Brain microvascular endothelial cell (primary cell): Measurements from ENCODE around the gene COQ8A.

Experiments used
- DNase-seq: peaks from one replicate; pipeline ENCODE4 v3.0.0-alpha.2; 2020
- H3K27ac ChIP-seq: fragments of 250-450 bp; sonication (Bioruptor Pico); 2 replicates; pipeline ENCODE4 v1.5.1; 2020; ENCODE audit warnings: mild to moderate bottlenecking, moderate library complexity
- H3K27me3 ChIP-seq: fragments of 250-450 bp; sonication (Bioruptor Pico); replicated peaks from 2 replicates; pipeline ENCODE4 v1.5.1; 2020; ENCODE audit warnings: mild to moderate bottlenecking
- H3K36me3 ChIP-seq: fragments of 250-450 bp; sonication (Bioruptor Pico); replicated peaks from 2 replicates; pipeline ENCODE4 v1.5.1; 2020; ENCODE audit warnings: mild to moderate bottlenecking
- H3K4me3 ChIP-seq: 2 replicates; pipeline ENCODE4 v1.5.1; 2011; ENCODE audit warnings: low read depth, mild to moderate bottlenecking, control low read depth, low read length, moderate library complexity
- in situ Hi-C: cut with HindIII; loops from 2 replicates; pipeline ENCODE4 v1.10.0; 2017; ENCODE audit warnings: low sequenced_read_pairs, low pct_ligation_motif_present
- TF ChIP-seq, protein P1 (sequence below): IDR thresholded peaks from 2 replicates; pipeline ENCODE4 v1.5.1; 2011; ENCODE audit warnings: low read depth, mild to moderate bottlenecking, moderate library complexity, low read length, control low read depth, inconsistent platforms; ENCODE audit errors: missing control alignments

COQ8A gene

DNA sequence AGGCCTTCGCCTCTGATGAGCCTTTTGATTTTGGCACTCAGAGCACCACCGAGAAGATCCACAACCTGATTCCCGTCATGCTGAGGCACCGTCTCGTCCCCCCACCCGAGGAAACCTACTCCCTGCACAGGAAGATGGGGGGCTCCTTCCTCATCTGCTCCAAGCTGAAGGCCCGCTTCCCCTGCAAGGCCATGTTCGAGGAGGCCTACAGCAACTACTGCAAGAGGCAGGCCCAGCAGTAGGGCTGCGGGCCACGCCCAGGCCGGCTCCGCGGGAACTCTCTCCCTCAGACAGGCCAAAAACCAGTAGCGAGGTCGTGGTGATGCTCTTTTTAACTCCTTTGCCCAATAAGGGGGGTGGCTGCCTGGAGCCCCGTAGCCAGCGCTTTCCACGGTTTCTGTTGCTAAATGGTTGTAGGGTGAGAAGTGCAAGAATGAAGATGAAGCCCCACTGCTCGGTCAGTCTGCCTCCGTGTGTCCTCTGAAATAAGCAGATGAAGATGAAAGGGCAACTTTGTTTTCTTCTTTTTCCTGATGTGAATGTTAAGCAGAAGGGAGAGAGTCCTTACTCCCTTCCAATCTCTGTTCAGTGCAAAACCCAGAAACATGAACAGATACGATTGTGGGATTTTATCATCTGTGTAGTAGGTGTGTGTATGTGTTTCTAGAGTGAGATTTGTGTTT, 46.5 kb downstream of the COQ8A start:
- H3K27me3 ChIP-seq, result no peaks in the 10 kb centered on the region
- no peak overlapping the region for H3K27ac ChIP-seq
- TF ChIP-seq, protein P1, sequence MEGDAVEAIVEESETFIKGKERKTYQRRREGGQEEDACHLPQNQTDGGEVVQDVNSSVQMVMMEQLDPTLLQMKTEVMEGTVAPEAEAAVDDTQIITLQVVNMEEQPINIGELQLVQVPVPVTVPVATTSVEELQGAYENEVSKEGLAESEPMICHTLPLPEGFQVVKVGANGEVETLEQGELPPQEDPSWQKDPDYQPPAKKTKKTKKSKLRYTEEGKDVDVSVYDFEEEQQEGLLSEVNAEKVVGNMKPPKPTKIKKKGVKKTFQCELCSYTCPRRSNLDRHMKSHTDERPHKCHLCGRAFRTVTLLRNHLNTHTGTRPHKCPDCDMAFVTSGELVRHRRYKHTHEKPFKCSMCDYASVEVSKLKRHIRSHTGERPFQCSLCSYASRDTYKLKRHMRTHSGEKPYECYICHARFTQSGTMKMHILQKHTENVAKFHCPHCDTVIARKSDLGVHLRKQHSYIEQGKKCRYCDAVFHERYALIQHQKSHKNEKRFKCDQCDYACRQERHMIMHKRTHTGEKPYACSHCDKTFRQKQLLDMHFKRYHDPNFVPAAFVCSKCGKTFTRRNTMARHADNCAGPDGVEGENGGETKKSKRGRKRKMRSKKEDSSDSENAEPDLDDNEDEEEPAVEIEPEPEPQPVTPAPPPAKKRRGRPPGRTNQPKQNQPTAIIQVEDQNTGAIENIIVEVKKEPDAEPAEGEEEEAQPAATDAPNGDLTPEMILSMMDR, result no peak
- H3K36me3 ChIP-seq, result no peaks in the 10 kb centered on the region
- H3K4me3 ChIP-seq, result no peak overlapping the region
- DNase-seq, result no peak
- in situ Hi-C loops, result no loop called here

DNA sequence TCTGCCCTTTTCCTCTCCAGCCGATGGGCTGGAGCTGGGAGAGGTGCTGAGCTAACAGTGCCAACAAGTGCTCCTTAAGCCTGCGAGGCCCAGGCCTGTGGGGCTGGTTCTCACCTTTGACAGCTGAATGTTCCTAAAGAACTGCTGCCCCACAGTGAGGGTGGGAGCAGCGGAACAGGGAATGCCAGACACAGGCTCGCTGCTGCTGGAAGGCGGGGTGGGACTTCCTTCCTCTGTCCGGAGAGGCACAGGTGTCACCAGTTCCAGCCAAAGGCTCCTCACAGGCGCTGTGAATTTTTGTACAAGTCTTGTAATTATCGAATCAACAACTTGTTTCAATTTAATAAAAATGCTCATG, 47.1 kb downstream of the COQ8A start:
- Histone ChIP-seq H3K27ac (no peak overlapping the region), H3K36me3 (no peaks in the 10 kb centered on the region), H3K4me3 (no peak overlapping the region), H3K27me3 (no peaks in the 10 kb centered on the region)
- in situ Hi-C loops, result no loop called here
- no peak for DNase-seq
- TF ChIP-seq, protein P1, result no peak

DNA sequence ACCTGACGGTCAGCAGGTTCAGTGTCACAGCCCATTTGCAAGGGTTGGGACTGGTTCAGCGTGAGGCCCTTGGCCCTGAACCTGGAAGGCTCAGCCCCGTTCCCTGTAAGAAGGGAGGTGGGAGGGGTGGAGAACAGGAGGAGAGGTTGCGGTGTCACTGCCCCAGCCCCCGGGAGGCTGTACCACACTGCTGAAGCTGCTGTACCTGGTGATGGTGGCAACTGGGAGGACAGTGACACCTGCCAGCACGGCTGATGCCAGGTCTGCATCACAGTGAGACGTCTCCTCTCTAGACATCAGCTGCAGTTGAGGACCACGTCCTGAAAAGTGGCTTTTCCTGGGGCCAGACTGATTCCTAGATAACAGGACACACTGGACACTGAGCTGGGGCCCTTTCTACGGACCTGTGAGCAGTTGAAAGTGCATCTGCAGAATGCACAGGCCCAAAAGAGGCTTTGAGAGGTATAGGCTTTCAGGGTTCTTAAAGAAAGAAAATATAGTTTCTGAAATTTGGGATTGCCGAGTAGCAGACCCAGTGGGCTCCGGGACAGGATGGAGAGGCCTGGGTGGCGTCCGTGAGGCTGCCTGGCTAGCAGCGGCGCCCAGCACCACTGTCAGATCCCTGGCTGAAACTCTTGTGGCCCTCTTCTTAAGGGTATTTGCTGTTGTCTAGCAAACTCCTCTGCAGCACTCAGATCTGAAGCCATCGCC, 47.7 kb downstream of the COQ8A start:
- no peak for DNase-seq
- no peak overlapping the region for H3K4me3 ChIP-seq
- in situ Hi-C loops, result no loop called here
- TF ChIP-seq, protein P1, result no peak
- H3K36me3 ChIP-seq, result no peaks in the 10 kb centered on the region
- H3K27me3 ChIP-seq, result no peaks in the 10 kb centered on the region
- H3K27ac ChIP-seq, result no peak overlapping the region

DNA sequence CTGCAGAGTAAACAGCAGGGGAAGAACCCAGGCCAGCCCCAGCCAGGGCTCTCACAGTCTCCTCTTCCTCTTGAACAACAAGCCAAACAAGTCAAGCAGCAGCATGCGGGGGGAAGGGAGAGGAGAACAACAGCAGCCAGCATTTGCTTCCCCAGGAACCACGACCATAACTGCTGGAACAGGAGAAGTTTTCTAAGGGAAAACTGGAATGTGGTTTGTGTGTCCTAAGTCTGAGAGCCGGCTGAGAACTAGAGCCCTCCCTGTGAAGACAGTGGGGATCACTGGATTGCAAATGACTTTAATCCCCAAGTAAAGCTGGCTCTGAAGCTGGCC, 48.2 kb downstream of the COQ8A start:
- no peaks in the 10 kb centered on the region for H3K27me3 ChIP-seq
- TF ChIP-seq, protein P1, result no peak
- no peaks in the 10 kb centered on the region for H3K36me3 ChIP-seq
- in situ Hi-C loops, result no loop called here
- no peak for DNase-seq
- H3K4me3 ChIP-seq, result no peak overlapping the region
- H3K27ac ChIP-seq, result no peak overlapping the region

DNA sequence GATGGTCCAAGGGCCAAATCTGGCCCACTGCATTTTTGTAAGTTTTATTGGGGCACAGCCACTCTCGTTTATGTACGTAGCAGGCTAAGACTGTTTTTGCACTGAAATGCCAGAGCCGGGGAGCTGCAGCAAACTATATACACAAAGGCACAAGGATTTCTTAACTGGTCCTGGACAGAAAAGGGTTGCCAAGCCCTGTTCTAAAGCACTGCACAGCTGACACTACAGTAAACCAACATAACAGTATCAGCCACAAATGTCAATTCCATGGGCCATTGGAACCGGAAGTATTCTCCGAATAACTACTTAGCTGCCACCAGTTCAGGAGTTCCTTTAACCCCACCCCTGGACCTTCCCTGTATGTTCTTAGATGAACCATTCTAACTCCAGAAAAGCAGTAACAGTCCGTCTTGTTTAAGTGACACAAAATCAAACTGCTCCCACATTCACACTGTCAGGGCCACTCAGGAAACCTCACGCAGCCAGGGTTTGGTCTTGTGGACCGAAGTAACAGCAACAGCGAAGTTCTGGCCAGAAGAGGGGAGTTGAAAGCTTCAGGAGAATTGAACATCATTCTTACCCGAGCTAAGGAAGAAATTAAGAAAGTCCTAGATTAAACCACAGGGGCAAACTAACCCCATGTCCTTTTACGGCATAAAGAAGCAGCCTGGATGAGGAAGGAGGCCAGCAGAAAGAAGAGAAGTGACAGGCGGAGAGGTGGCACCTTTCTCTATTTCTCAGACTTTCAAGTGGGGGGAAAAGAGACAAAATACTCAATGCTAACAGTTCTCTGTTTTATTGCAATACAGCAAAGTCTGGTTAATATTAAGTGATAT, 49.2 kb downstream of the COQ8A start:
- in situ Hi-C loops, result no loop called here
- Histone ChIP-seq H3K36me3 (peaks cover 6% of the 10 kb centered on the region), H3K27me3 (no peaks in the 10 kb centered on the region), H3K4me3 (no peak overlapping the region), H3K27ac (no peak overlapping the region)
- TF ChIP-seq, protein P1, result no peak
- DNase-seq, result no peak
